Activated CD4-positive, alpha-beta T cell treated with anti-CD3 and anti-CD28 coated beads, Interleukin-2, Interleukin-4, amounts not matched to agents 100 ng/mL and 50 ng/mL, durations not matched to agents 16 hours and 8 hours (primary cell): ENCODE measurements around the gene NCOA1.
"Not testable (repeated sequence)": the region's sequence is repeated elsewhere in the genome, so short reads cannot be mapped to it uniquely, and the experiment has no call there.

ENCODE experiments used
- DNase-seq: peaks from one replicate; pipeline ENCODE4 v3.0.0-alpha.2; 2020; ENCODE audit warnings: low spot score

NCOA1 gene

GRCh38 chr2:24792874-24793760 lies 302.1 kb downstream of the NCOA1 start, which contains the start of the genes CENPO and PTRHD1:
TSS of gene CENPO (plus strand) at chr2:24793425. CDS start at chr2:24793920, 495 bp downstream.
TSS of gene PTRHD1 (minus strand) at chr2:24793391. CDS start at chr2:24793377, 14 bp downstream.
- DNase-seq: peak; percentile 95

GRCh38 chr2:24793761-24794435 lies 302.8 kb downstream of the NCOA1 start:
- peak; percentile 18 for DNase-seq

- DNase-seq: no peak
These were observed 306.6 kb downstream of the NCOA1 start for GRCh38 chr2:24797644-24798043.

GRCh38 chr2:24800487-24800886 lies 309.4 kb downstream of the NCOA1 start:
- not testable (repeated sequence) for DNase-seq

GRCh38 chr2:24805811-24806660 lies 315.0 kb downstream of the NCOA1 start:
- DNase-seq: not testable (repeated sequence)

- DNase-seq: no peak
These were observed 315.6 kb downstream of the NCOA1 start for GRCh38 chr2:24806661-24807036.

GRCh38 chr2:24809316-24810007 lies 318.4 kb downstream of the NCOA1 start:
- DNase-seq: no peak

GRCh38 chr2:24813691-24814137 lies 322.7 kb downstream of the NCOA1 start:
- no peak for DNase-seq

- DNase-seq: no peak
These were observed 323.5 kb downstream of the NCOA1 start for GRCh38 chr2:24814516-24814915.

- no peak for DNase-seq
These were observed 324.1 kb downstream of the NCOA1 start for GRCh38 chr2:24815171-24815570.

GRCh38 chr2:24816404-24816803 lies 325.4 kb downstream of the NCOA1 start:
- DNase-seq: no peak

- no peak for DNase-seq
These were observed 325.8 kb downstream of the NCOA1 start for GRCh38 chr2:24816884-24817283.

- no peak for DNase-seq
These were observed 327.7 kb downstream of the NCOA1 start for GRCh38 chr2:24818721-24819167.

- no peak for DNase-seq
These were observed 328.6 kb downstream of the NCOA1 start for GRCh38 chr2:24819442-24820174.

GRCh38 chr2:24820175-24820513 lies 329.1 kb downstream of the NCOA1 start:
- no peak for DNase-seq
